ENCODE data around the gene SMIM43.

Gene SMIM43

DNA sequence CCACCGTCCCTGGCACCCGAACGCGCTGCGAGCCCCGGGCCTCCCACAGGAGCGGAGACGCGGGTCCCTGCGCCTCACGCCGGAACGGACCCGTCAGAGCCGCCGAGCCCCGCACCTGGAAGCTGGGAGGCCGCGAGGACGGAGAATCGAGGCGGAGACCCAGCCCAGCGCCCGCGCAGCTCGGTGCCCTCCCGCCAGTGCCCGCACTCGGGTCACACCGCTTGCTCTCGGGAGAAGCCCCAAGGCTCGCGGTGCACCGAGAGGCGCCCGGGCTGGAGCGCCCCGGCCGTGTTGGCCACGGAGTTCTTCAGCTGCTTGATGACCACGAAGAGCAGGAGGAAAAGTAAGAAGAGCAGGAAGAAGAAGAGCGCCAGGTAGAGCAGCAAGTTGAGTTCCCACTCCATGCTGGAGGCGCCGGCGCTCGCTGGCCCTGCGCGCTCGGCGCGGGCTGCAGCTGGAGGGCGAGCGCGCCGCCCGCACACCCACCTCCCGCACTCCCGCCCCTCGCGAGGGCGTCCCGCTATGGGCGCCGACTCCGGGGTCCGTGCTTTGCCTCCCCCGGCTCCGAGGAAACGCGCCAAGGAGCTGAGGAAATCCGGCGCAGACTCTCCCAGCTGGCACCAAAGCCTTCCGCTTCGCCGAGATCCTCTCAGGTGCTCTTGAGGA lies at the start of gene SMIM43:
SMIM43 (minus strand) TSS at position 463 of the 666 bp plus-strand sequence; CDS start at position 404, 59 bp downstream.
- DNase-seq (ENCODE audit: low spot score): peak; percentile 73

DNA sequence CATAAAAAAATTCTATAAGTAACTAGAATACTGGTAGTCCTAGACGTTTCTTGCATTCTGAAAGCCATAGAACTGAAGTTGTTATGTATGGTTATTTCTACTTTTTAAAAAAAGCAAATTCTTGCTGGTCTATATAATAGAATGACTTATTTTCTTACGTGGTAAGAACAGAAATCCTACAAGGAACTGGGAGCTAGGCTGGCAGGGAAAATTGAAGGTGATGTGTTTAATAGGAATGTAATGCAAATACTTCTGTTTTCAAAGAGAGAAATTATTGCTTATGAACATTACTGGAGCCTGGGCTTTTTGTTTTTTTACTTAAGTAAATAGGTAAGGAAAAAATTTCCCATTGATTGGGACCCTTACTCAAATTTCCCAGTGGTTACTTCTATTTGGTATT lies 49.8 kb upstream of the SMIM43 start:
- no peak for DNase-seq (ENCODE audit: low spot score)

DNA sequence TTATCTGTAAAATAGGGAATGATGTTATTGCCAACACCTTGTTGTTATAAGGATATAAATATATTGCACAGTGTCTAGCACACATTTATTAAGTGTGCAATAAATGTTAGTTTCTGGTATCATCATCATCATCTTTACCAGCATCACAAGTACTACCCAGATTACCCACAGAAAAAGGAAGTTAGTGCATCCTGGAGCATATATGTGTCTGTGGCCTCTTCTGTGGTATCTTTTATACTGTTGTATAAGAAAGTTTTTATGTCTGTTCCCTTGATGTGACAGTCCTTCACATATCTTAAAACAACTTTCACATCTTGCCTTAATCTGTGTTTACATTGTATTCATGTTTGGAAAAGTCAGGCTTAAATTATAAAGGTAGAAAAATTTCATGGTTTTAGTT lies 46.2 kb upstream of the SMIM43 start:
- DNase-seq (ENCODE audit: low spot score): no peak

DNA sequence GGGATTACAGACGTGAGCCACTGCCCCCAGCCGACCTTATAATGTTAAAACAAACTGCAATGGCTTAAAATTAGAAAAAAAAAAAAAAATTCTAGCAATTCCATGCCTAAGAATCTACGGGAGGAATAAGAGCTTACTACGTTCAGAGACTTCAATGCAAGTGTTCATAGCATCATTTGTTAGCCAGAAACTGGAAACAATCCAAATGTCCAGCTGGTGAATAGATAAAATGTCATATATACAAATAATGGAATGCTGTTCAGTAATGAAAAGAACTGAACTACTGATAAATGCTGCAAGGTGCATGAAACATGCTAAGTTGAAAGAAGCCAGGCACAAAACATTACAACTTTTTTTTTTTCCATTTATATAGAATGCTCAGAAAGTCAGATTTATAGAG lies 41.4 kb upstream of the SMIM43 start:
- no peak for DNase-seq (ENCODE audit: low spot score)

DNA sequence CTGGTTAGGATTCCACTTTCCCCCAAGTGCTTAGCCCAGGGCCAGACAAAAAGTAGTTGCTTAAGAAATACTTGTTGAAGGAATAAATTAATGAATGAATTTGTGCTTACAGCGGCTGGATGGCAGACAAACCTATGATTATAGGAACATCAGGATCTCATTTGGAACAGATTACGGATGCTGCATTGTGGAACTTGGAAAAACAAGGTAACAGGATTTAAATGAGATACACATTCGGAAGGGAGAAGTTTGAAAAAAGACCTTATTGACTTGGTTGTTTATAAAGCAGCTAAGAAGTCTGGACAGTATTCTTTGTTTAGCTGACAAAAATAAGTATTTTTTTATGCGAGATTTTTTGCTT lies 36.7 kb upstream of the SMIM43 start:
- no peak for DNase-seq (ENCODE audit: low spot score)

DNA sequence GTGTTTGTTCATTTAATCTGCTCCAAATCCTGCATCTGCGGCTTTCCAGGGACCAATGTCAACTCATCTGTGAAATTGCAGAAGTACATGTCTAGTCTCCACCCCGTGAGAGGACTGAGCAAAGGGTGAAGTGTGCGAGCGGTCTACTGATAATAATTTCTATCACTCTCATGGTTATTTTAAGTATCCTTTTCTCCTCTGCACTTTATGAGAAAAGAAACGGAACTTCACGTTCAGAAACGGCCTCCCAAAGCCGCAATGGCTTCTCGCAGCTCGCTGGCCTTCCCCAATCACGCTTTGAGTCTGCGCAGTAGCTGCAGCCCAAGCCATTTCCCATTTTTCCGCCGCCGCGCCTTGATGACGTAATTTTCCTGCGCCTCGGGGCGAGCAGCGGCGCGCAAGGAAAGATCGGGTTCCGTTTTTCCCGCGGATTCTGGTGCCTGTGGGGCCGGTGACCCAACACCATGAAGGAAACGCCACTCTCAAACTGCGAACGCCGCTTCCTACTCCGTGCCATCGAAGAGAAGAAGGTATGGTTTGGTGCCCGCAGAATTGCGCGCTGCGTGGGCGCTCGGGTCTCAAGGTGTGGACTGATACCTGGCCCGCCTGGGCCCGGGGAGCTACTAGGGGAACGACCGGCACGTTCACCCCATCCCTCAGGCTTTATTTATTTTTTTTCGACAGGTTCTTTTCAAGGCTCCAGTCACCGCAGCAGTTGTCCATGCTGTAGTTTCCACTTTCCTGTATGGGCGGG lies 36.2 kb upstream of the SMIM43 start, which contains the start of gene EXOSC9:
EXOSC9 (plus strand) TSS at position 363 of the 754 bp plus-strand sequence; CDS start at position 465, 102 bp downstream.
- DNase-seq (ENCODE audit: low spot score): peak; percentile 96

DNA sequence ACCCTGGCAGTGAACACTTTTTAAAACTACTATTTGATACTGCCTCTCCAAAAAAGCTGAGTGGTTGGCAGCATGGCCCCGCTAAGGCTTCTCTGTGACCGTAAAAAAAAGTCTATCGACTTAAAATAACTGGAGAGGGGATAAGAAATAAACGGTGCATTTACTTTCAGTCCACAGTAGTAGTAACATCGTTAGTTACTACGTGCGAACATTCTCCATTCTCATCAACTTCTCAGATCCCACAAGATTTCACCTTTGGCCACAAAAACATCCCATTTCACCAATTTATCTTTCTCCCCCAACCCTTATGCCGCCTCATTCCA lies 35.6 kb upstream of the SMIM43 start:
- DNase-seq (ENCODE audit: low spot score): no peak

DNA sequence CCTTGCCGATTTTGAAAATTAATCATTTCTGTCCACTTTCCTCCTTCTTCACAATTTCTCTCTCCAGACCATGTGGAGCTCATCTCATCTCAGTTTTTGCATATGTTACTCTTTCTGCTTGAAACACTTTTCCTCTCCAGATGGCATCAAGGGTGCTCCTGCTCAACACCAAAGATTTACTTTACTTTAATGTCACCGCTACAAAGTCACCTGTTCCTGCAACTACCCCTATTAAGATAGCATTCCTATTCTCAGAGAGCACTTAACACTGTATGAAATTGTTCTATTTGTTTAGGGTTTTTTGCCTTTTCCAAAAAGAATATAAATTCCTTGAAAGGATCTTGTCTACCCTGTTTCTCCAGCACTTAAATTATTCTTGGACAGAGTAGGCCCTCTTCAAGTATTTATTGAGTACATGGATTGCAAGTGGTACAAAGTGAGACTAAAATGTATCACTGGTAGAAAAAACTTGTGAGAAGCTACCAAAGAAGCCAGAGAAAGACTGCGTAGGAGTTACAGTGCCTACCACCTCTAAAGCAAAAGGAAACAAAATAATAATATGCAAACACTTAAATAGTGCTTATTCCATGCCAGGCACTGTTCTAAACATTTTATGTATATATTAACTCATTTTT lies 35.0 kb upstream of the SMIM43 start:
- DNase-seq (ENCODE audit: low spot score): no peak

DNA sequence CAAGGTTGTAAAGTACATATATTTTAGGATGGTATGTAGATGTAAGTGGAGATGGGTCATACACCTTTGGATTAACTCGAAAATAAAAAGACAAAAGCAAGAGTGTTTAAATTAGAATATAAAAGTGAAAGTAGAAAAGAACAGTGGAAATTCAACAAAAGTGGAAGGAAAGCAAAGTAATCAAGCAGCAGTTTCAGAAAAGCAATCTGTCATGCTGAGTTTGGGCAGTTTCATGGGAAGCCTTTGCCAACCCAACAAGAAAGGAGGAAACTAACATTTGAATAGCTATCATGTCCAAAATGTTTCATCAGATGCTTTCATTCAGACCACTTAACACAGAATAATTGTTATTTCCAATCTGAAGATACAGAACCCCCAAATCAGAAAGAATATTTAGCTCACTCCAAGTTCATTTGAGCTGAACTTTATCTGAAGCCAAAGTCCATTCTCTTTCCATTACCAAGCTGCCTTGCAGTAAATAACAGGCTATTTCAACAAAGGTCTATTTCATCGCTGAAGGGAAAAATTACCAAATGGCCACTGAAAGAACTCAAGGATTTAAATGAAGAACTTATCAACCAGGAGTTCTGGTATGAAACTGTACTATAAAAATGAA lies 34.4 kb upstream of the SMIM43 start:
- no peak for DNase-seq (ENCODE audit: low spot score)

DNA sequence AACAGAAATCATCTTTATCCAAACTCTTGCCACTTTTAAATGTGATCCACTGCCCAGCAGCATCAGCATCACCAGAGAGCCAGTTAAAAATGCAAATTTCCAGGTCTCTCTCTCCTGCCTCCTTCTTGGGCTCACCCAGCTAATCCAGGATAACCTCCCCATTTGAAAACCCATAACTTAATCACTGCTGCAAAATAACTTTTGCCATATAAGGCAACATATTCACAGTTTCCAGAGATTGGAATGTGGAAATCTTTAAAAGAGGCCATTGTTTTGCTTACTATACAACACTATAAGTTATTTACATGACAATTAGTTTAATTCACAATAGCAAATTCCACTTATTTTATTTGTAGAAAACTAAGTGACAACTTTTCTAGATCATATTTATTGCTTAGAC lies 31.3 kb upstream of the SMIM43 start:
- DNase-seq (ENCODE audit: low spot score): no peak

DNA sequence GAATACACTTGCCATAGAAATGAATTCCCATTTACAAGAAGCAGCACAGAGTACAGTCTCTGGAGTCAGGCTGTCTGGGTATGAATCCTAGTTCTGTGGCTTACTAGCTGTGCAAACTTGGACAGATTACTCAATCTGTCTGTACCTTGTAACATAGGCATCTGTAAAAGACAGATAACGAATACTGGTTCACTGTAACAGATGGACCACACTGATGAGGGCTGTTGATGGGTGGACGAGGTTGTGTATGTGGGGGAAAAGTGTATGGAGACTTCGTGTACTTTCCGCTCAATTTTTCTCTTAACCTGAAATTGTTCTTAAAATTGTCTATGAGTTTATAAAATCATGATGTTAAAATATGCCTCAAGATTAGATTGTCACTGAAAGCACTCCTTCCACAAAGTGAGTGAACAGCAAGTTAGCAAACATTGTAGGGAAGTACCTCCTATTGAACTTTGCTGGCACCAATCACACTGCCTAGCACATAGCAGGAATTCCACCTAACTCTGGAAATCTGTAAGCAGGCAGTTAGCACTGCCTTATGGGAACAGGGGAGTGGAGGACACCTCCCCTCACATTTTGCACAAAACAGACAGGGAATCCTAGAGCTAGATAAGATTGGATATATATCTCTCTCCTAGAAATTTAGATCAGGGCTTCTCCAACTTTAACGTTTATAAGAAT lies 29.7 kb upstream of the SMIM43 start:
- no peak for DNase-seq (ENCODE audit: low spot score)

DNA sequence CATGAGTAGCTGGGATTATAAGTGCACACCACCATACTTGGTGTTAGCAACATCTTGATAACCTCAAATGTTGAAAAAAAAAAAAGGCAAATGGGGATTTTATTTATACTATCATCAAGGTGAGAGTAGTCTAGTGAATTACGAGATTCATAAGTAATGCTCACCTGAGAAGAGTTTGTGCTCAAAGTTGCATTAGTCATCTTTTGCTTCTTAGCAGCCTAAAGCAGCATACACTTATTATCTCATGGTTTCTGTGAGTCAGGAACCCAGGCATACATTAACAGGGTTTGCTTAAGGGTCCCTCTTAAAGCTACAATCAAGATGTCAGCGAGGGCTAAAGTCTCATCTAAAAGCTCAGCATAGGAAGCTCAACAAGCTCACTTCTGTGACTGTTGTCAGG lies 28.0 kb upstream of the SMIM43 start:
- no peak for DNase-seq (ENCODE audit: low spot score)

DNA sequence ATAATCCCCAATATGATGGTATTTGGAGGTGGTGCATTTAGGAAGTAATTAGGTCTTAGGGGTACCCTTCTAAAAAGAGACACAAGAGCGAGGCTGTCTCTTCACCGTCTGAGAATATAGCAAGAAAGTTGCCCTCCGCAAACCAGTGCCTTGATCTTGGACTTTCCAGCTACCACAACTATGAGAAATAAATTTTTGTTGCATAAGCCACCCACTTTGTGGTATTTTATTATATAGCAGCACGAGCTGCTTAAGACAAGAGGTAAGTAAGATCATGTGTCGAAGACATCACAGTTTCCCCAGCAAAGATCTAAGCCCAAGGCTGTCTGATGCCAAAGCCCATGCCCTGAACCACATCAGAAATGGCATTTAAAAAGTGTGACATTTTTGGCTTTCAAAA lies 26.5 kb upstream of the SMIM43 start:
- no peak for DNase-seq (ENCODE audit: low spot score)

DNA sequence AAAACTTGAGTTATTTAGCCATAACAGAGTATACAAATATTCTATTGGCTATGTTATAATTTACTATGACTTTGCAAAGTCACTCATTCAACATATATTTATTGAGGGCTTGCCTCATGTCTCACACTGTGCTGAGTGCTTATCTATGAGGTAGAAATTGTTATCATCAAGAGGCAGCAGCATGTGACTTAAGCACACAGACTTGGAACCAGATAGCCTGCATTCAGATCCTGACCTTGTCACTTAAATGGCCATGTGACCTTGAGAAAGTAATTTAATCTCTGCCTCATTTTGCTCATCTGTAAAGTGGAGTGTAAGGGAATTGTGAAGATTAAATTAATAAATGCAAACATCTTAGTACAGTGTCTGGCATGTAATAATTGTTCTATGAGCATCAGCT lies 26.0 kb upstream of the SMIM43 start:
- no peak for DNase-seq (ENCODE audit: low spot score)

DNA sequence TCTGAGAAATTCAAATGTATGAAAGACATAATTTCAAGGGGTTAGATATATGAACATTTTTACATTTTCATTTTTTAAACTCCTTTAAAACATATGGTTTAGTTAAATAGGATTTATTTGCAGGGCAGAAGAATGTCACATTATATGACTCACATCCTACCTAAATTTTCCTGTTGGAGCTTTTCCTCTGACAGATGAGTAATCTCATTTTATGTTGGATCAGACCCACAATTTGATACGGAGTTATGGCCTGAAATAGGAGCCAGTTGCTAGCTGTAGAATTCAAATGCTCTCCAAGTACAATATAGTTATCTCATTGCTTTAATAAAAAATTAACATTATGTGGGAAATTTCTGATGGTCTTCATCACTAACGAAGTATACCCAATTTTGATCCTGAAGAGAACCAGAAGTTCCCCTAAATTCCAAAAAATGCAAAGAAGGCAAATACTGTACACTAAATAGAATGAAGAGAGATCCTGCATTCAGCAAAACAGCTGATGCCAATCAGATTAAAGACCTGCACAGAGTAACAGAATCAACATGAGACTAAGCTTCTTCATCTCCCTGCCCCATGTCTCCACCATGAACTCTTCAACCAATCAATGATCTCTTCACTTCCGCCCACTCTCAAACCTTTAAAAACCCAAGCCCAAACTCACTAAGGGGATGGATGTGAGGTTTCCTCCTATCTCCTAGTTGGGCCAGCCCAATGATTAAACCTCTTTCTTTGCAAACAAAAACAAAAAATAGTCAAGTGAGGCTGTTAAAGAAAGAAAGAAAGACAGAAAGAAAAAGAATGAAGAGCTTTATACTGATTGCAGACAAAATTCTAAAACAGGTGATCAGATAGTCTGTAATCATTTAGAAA lies 25.2 kb upstream of the SMIM43 start:
- DNase-seq (ENCODE audit: low spot score): no peak

DNA sequence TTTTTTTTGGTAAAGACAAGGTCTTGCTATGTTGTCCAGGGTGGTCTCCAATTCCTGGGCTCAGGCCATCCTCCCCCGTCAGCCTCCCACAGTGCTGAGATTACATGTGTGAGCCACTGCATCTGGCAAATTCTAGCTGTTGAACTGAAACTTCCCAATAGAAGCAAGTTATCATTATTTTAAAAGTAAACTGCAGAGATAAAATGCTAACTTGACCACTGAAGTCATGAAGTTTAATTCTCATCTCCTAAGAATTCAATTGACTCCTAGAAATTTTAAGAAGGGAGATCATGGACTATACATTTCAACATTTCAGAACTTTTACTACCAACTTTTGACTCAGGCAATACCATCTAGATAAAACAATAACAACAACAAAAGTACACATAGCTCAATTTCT lies 24.5 kb upstream of the SMIM43 start:
- DNase-seq (ENCODE audit: low spot score): no peak

DNA sequence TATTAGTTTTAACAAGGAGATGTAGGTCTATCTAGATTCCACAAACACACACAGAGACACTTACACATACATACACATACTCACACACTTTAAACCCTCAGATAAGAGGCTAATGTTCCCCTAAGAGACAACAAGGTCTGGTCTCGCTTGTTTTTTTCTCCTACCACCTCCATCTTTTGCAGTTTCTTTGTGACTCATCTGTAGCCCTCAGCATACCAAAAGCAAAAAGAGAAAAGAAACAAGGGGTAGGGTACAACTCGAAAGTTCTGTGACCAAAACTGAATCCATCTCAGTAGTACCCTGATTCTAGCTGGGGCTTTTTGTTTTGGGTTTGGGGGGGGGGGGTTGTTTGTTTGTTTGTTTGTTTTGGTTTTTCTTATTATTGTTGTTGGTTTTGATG lies 23.9 kb upstream of the SMIM43 start:
- no peak for DNase-seq (ENCODE audit: low spot score)

DNA sequence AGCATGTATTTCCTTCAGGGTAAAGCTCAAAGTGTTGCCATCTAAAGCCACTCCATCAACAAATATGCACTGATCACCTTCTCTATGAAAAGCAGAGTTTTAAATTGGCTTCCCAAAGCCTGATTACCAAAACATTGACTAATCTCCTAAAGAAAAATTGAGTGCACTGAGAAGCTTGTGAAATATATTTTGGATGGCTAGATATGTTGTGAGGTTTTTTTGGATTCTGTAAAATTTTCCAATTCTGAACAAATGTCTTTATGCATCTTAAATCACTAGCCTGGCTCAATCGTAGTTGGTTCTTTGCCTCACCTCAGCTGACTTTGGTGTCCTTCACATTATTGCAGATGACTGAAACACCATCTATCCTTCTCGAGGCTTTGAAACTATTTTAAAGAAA lies 21.3 kb upstream of the SMIM43 start:
- no peak for DNase-seq (ENCODE audit: low spot score)

DNA sequence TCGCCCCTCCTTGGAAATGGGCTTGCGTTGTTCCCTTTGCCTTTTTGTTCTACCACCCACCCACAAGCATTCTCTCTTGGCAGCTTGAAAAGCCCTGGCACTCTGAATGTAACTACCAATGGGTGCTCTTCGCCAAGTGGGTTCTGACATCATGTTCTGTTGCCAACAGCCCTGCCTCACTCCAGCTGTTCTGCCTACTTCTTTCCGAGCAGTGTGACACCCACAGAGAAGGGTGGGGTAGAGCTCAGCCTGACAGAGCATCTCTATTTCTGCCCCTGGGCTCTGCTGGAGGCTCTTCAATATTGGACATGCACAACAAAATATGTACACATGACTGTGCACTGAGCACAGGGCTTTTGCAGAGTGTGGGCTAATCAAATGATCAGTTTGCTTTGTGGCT lies 20.5 kb upstream of the SMIM43 start:
- no peak for DNase-seq (ENCODE audit: low spot score)

DNA sequence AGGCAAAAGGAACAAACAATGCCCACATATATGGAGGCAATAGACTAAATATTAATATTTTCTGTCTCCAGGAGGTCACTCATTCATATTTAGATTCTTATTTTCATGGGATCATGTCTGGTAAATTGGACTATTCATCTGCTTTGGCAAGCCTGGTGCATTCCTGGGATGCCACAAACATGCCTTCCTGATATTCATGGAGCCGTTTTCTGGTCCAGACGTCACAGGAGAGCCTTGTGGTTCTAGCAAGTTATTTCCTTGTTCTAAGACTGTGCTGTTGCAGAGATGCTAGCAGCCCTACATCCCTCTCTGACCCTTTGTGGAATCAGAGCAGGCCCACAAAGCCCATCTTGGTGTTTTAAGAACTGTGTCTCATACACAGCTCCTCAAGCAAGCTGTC lies 20.0 kb upstream of the SMIM43 start:
- DNase-seq (ENCODE audit: low spot score): no peak

DNA sequence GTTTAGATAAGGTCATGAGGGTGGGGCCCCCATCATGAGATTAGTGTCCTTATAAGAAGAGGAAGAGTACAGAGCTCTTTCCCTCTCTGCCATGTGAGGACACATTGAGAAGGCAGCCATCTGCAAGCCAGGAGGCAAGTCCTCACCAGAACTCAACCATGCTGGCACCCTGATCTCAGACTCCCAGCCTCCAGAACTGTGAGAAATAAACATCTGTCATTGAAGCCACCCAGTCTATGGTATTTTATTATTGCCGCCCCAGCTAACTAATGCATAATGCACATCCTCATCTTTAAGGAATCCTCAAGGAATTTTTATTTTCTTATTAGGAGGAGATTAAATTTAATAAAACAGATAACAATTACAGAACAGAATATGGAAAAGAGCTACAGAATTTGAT lies 19.4 kb upstream of the SMIM43 start:
- no peak for DNase-seq (ENCODE audit: low spot score)

DNA sequence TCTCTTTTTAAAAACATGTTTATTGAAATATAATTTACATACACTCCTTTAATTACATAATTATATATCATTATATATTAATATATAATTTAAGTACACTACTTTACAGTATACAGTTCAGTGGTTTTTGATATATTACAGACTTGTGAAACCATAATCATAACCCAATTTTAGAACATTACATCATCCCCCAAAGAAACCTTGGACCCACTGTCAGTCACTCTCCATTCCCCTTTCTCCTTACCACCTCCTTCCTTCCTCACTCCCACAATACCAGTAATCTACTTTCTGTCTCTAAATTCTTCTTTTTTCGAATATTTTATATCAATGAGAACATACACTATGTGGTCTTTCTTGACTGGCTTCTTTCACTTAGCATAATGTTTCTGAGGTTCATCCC lies 18.2 kb upstream of the SMIM43 start:
- DNase-seq (ENCODE audit: low spot score): no peak
